Right atrium auricular region (tissue), 2 donors: Measurements from ENCODE around the gene DKKL1. TPM values are rescaled to one million over a fixed set of nuclear protein-coding genes. Genes with fewer than 3 reads are reported as not detected.
A peak's percentile ranks its signal among the peaks of the same experiment; 100 is the strongest.

Source experiments
- DNase-seq: peaks from one replicate; pipeline ENCODE4 v3.0.0-alpha.2; 2019; ENCODE audit warnings: low spot score
- H3K27ac ChIP-seq, 2 donors: fragments of 200-600 bp; sonication (generic); 1 replicate in 1 of 2; 2 replicates in 1 of 2; pipeline ENCODE4 v1.5.1; 2016 to 2019
- H3K27me3 ChIP-seq, 2 donors: fragments of 200-600 bp; sonication (generic); one replicate each; pipeline versions ENCODE4 v1.5.1 to v1.6.0; 2017 to 2019
- H3K36me3 ChIP-seq: fragments of 200-600 bp; sonication (generic); one replicate; pipeline ENCODE4 v1.5.1; 2016
- H3K4me1 ChIP-seq, 2 donors: fragments of 200-600 bp; sonication (generic); one replicate each; pipeline versions ENCODE4 v1.5.1 to v1.6.0; 2017 to 2019
- H3K4me3 ChIP-seq, 2 donors: fragments of 200-600 bp; sonication (generic); 1 replicate in 1 of 2; 2 replicates in 1 of 2; pipeline ENCODE4 v1.5.1; 2017 to 2019; ENCODE audit warnings: mild to moderate bottlenecking in 1 of 2, moderate library complexity in 1 of 2
- H3K9me3 ChIP-seq, 2 donors: fragments of 200-600 bp; sonication (generic); one replicate each; pipeline ENCODE4 v1.5.1; 2019
- total RNA-seq, 2 donors: library from RNA; depleted of rRNA; stranded (reverse); fragments of >200 nt; gene quantifications; one replicate each; pipeline ENCODE4 v1.1.0, GENCODE V29; 2016
- TF ChIP-seq, protein P1 (sequence below), 2 donors: fragments of 200-600 bp; sonication (generic); IDR thresholded peaks; one replicate each; pipeline ENCODE4 v1.5.1; 2019; ENCODE audit warnings: antibody characterized with exemption in 2 of 2

Gene DKKL1
- total RNA-seq, 2 donors from 2014 or later, result not detected

DNA sequence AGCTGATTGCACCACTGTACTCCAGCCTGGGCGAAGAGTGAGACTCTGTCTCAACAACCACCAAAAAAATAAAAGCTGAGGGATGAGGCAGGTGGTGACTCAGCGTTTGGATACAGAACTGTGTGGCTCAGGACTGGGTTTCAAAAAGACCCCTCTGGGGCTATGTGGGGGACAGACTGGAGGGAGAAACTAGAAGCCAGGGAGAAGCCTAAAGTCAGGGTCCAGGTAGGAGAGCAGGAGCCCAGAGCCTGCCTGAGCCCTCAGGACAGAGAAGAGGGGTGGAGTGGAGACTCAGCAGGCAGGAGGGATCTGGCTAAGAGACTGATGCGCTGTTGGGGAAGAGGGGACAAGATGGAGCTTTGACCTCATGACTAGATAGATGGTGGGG is 30.3 kb upstream of the DKKL1 start:
- Histone ChIP-seq H3K4me3 (no peak overlapping the region), H3K27ac (no peak overlapping the region), H3K4me1 (peaks cover 0 to 7% of the 10 kb centered on the region in 2 donors), H3K36me3 (peaks cover 17% of the 10 kb centered on the region), H3K9me3 (no peaks in the 10 kb centered on the region), H3K27me3 (no peaks in the 10 kb centered on the region)
- DNase-seq, result no peak
- TF ChIP-seq, protein P1, sequence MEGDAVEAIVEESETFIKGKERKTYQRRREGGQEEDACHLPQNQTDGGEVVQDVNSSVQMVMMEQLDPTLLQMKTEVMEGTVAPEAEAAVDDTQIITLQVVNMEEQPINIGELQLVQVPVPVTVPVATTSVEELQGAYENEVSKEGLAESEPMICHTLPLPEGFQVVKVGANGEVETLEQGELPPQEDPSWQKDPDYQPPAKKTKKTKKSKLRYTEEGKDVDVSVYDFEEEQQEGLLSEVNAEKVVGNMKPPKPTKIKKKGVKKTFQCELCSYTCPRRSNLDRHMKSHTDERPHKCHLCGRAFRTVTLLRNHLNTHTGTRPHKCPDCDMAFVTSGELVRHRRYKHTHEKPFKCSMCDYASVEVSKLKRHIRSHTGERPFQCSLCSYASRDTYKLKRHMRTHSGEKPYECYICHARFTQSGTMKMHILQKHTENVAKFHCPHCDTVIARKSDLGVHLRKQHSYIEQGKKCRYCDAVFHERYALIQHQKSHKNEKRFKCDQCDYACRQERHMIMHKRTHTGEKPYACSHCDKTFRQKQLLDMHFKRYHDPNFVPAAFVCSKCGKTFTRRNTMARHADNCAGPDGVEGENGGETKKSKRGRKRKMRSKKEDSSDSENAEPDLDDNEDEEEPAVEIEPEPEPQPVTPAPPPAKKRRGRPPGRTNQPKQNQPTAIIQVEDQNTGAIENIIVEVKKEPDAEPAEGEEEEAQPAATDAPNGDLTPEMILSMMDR (IDR thresholded peaks at IDR 0.05), result no peak

DNA sequence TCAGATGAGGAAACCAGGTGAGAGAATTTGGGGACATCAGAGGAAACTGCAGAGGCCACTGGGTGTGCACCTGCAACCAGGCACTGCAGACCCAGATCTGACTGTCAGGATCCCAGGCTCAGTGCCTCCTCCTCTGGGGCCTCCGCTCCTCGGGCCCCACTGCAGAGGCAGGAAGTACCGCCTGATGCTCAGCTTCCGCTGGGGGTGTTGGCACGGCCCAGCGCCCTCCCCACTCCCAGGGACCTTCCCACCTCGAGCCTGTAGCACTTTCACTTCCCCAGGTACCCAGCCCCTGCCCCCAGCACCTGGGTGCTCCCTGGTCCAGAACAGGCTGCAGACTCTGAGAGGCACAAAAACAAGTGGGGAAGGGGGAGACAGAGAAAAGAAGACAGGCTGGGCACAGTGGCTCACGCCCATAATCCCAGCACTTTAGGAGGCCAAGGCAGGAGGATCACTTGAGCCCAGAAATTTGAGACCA is 29.8 kb upstream of the DKKL1 start:
- no peak for DNase-seq
- Histone ChIP-seq H3K36me3 (peaks cover 17% of the 10 kb centered on the region), H3K4me1 (peaks cover under 1 to 12% of the 10 kb centered on the region in 2 donors)

DNA sequence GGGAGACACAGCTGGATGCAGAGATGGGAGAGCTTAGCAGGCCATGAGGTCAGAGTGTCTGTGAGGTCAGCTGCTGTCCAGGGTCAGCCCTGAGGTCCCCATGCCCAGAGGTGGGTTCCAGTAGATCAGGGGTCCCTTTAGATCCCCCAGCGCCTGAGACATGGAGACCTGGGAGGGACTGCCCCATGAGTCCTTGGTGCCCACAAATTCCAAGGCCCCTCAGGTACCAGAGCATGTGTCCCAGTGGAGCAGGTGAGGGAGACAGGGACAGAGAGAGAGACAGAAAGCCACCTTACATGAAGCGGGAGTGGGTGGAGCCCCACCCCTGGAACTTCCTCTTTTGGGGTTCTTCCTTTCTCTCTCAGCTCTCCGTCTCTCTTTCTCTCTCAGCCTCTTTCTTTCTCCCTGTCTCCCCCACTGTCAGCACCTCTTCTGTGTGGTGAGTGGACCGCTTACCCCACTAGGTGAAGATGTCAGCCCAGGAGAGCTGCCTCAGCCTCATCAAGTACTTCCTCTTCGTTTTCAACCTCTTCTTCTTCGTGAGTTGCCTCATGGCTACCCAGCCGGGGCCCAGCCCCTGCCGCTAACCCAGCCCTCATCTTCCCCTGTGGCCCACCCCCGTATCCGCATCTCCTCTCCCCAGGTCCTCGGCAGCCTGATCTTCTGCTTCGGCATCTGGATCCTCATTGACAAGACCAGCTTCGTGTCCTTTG is 28.4 kb upstream of the DKKL1 start, which contains the start of gene CD37:
CD37 (plus strand) TSS at position 336 of the 713 bp plus-strand sequence; CDS start at position 471, 135 bp downstream.
- DNase-seq, result no peak
- Histone ChIP-seq H3K27ac (no peak within 1 kb of the TSS), H3K4me3 (peak within 1 kb of the TSS; percentile 12 to 30), H3K4me1 (peaks cover 5 to 24% of the 10 kb centered on the region in 2 donors), H3K36me3 (peaks cover 12% of the 10 kb centered on the region), H3K9me3 (no peaks in the 10 kb centered on the region), H3K27me3 (no peaks in the 10 kb centered on the region)
- TF ChIP-seq, protein P1 (IDR thresholded peaks at IDR 0.05), result no peak

More for the DNA sequence above, 29.8 kb upstream of the DKKL1 start:
- Histone ChIP-seq H3K4me3 (no peak overlapping the region), H3K27ac (no peak overlapping the region), H3K27me3 (no peaks in the 10 kb centered on the region), H3K9me3 (no peaks in the 10 kb centered on the region)
- TF ChIP-seq, protein P1 (IDR thresholded peaks at IDR 0.05), result no peak

DNA sequence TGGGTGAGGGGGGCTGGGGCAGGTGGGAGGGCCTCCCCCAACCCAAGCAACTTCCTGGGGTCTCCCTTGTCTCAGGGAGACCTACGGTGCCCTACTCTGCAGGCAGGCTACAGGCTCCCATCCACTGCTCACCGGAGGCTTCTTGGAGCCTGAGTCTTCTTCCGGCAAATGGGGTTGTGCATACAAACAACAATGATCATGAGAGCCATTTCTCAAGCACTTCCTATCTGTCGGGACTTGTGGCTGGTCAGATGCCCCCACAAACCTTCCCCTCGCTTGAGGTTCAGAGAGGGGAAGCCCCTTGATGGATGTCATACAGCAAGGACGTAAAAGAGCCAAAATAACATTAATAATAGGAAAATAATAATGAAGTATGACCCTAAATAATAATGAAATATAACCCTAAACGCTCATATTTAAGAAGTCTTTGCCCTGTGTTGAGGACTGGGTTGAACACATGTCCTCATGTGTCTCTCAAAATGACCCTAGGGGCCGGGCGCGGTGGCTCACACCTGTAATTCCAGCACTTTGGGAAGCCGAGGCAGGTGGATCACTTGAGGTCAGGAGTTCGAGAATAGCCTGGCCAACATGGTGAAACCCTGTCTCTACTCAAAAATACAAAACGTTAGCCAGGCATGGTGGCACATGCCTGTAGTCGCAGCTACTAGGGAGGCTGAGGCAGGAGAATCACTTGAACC is 27.7 kb upstream of the DKKL1 start:
- H3K4me1 ChIP-seq, result peaks cover 5 to 31% of the 10 kb centered on the region in 2 donors
- no peak for DNase-seq
- TF ChIP-seq, protein P1 (IDR thresholded peaks at IDR 0.05), result no peak
- peak overlapping the region; percentile 12 to 30 for H3K4me3 ChIP-seq
- no peak overlapping the region for H3K27ac ChIP-seq
- peaks cover 9% of the 10 kb centered on the region for H3K36me3 ChIP-seq
- no peaks in the 10 kb centered on the region for H3K27me3 ChIP-seq
- H3K9me3 ChIP-seq, result no peaks in the 10 kb centered on the region

DNA sequence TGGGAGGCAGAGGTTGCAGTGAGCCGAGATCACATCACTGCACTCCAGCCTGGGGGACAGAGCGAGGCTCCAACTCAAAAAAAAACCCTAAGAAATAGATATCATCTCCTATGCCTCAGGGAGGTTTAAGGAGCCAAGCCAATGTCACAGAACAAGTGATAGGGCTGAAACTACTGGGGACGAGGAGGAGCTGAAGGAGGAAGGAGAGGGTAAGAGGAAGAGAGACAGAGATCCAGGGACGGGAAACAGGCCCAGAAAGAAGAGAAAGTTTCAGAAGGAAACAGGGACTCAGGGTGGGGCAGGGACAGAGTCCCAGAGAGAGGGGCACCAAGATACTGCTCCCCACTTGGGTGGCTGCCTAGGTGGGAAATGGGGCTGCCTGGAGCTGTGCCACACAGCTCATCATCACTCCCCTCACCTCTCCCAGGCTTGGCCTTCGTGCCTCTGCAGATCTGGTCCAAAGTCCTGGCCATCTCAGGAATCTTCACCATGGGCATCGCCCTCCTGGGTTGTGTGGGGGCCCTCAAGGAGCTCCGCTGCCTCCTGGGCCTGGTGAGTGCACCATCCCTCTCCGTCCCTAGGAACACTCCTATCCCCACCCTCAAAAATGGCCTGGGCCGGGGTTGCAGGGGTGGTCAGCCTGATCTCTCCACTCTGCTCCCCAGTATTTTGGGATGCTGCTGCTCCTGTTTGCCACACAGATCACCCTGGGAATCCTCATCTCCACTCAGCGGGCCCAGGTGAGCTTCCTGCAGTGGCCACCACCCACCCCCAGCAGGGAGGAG is 27.0 kb upstream of the DKKL1 start:
- H3K27me3 ChIP-seq, result no peaks in the 10 kb centered on the region
- peaks cover 9% of the 10 kb centered on the region for H3K36me3 ChIP-seq
- H3K4me1 ChIP-seq, result peaks cover 5 to 36% of the 10 kb centered on the region in 2 donors
- no peaks in the 10 kb centered on the region for H3K9me3 ChIP-seq
- DNase-seq, result no peak
- H3K4me3 ChIP-seq, result no peak overlapping the region
- no peak overlapping the region for H3K27ac ChIP-seq
- TF ChIP-seq, protein P1 (IDR thresholded peaks at IDR 0.05), result no peak
